Myocyte (in vitro differentiated cells): ENCODE results near the gene IPO13. TPM values are rescaled to one million over a fixed set of nuclear protein-coding genes. Genes with fewer than 3 reads are reported as not detected.

Source experiments
- DNase-seq: peaks from one replicate; pipeline ENCODE4 v3.0.0-alpha.2; 2012; ENCODE audit warnings: low read depth
- total RNA-seq: library from RNA; depleted of rRNA; stranded (reverse); fragments of >200 nt; gene quantifications from 2 replicates; pipeline ENCODE4 v1.2.3, GENCODE V29; 2014

IPO13 gene
- total RNA-seq, 1 donor from 2014 or later: 55.5 TPM

- DNase-seq: no peak
Observed at GRCh38 chr1:43985984-43986595, 39.3 kb downstream of the IPO13 start.

- no peak for DNase-seq
Observed at GRCh38 chr1:43986712-43987111, 40.0 kb downstream of the IPO13 start.

- DNase-seq: no peak
Observed at GRCh38 chr1:43987159-43987902, 40.6 kb downstream of the IPO13 start.

GRCh38 chr1:43990271-43991199 lies 43.8 kb downstream of the IPO13 start:
- no peak for DNase-seq

- DNase-seq: no peak
Observed at GRCh38 chr1:43991200-43991475, 44.4 kb downstream of the IPO13 start.

GRCh38 chr1:43991476-43992231 lies 44.9 kb downstream of the IPO13 start, which contains the start of gene CCDC24:
Gene CCDC24, plus strand, starts transcription at chr1:43991599. Its CDS starts 280 bp downstream, at chr1:43991879.
- DNase-seq: peak; percentile 78

GRCh38 chr1:43992232-43992995 lies 45.7 kb downstream of the IPO13 start:
- DNase-seq: no peak

- DNase-seq: no peak
Observed at GRCh38 chr1:43993206-43993914, 46.6 kb downstream of the IPO13 start.

- no peak for DNase-seq
Observed at GRCh38 chr1:43994071-43994470, 47.3 kb downstream of the IPO13 start.

- DNase-seq: no peak
Observed at GRCh38 chr1:43994794-43995790, 48.3 kb downstream of the IPO13 start.

GRCh38 chr1:43995984-43996732 lies 49.4 kb downstream of the IPO13 start:
- DNase-seq: no peak

- no peak for DNase-seq
Observed at GRCh38 chr1:43996733-43997115, 50.0 kb downstream of the IPO13 start.

- no peak for DNase-seq
Observed at GRCh38 chr1:43997295-43997999, 50.7 kb downstream of the IPO13 start.

GRCh38 chr1:43998000-43998378 lies 51.2 kb downstream of the IPO13 start:
- DNase-seq: no peak

- no peak for DNase-seq
Observed at GRCh38 chr1:43999455-43999854, 52.7 kb downstream of the IPO13 start.

GRCh38 chr1:44000122-44000665 lies 53.4 kb downstream of the IPO13 start:
- no peak for DNase-seq

GRCh38 chr1:44002165-44002564 lies 55.4 kb downstream of the IPO13 start:
- DNase-seq: no peak
